Neuron (in vitro differentiated cells): ENCODE measurements around the gene RNASE4.

Experiments used
- H2AFZ ChIP-seq: one replicate; pipeline ENCODE4 v1.6.1; 2013; ENCODE audit warnings: low read depth, mild to moderate bottlenecking, inconsistent platforms, low read length, moderate library complexity
- H3K27me3 ChIP-seq: one replicate; pipeline ENCODE4 v1.6.1; 2013; ENCODE audit warnings: low read length; ENCODE audit not compliant: insufficient read depth
- H3K36me3 ChIP-seq: one replicate; pipeline ENCODE4 v1.6.1; 2013; ENCODE audit warnings: low read length; ENCODE audit not compliant: insufficient read depth
- H3K4me1 ChIP-seq: one replicate; pipeline ENCODE4 v1.6.1; 2013; ENCODE audit warnings: low read length; ENCODE audit not compliant: insufficient read depth
- H3K4me3 ChIP-seq: 2 replicates; pipeline ENCODE4 v1.5.1; 2013; ENCODE audit warnings: mild to moderate bottlenecking, low read length, moderate library complexity
- H3K9me3 ChIP-seq: one replicate; pipeline ENCODE4 v1.6.1; 2013; ENCODE audit warnings: low read length

Gene RNASE4

GRCh38 chr14:20745571-20746358 is 61.4 kb downstream of the RNASE4 start, which contains the start of gene EDDM3A:
TSS of gene EDDM3A (plus strand) at chr14:20745887. CDS start at chr14:20747581, 1,694 bp downstream.
- H2AFZ ChIP-seq: no peak within 1 kb of the TSS
- no peaks in the 10 kb centered on the region for H3K36me3 ChIP-seq
- H3K4me3 ChIP-seq: no peak within 1 kb of the TSS

GRCh38 chr14:20746566-20746965 is 62.2 kb downstream of the RNASE4 start:
- no peak overlapping the region for H3K4me3 ChIP-seq
- no peaks in the 10 kb centered on the region for H3K36me3 ChIP-seq
- H3K4me1 ChIP-seq: no peaks in the 10 kb centered on the region
- no peak overlapping the region for H2AFZ ChIP-seq
- no peaks in the 10 kb centered on the region for H3K9me3 ChIP-seq
- H3K27me3 ChIP-seq: no peaks in the 10 kb centered on the region

More at GRCh38 chr14:20745571-20746358, 61.4 kb downstream of the RNASE4 start, which contains the start of gene EDDM3A:
- Histone ChIP-seq H3K27me3 (no peaks in the 10 kb centered on the region), H3K9me3 (no peaks in the 10 kb centered on the region), H3K4me1 (no peaks in the 10 kb centered on the region)

GRCh38 chr14:20748439-20748838 is 64.1 kb downstream of the RNASE4 start:
- Histone ChIP-seq H3K4me1 (no peaks in the 10 kb centered on the region), H2AFZ (no peak overlapping the region), H3K9me3 (peaks cover 7% of the 10 kb centered on the region)

DNA sequence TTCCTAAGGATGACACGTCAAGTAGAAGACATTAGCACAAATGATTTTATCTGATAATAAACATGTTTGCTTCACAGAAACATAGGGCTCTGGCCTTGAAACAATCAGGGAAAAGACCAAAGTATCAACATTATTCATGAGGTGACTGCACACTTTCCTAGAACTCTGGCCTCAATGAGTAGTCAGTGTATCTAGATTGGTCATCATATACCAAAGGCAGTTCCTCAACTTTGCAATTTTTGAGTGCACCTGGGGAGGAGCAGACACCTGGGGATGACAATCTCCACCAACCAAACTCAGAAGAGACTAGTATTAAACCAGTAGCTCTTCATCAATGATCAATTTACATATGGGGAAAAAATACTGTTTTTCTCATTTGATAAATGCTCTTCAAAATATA is 65.8 kb downstream of the RNASE4 start:
- no peaks in the 10 kb centered on the region for H3K4me1 ChIP-seq
- no peak overlapping the region for H3K4me3 ChIP-seq
- H2AFZ ChIP-seq: no peak overlapping the region
- no peaks in the 10 kb centered on the region for H3K27me3 ChIP-seq
- peaks cover 7% of the 10 kb centered on the region for H3K9me3 ChIP-seq
- no peaks in the 10 kb centered on the region for H3K36me3 ChIP-seq

More at GRCh38 chr14:20748439-20748838, 64.1 kb downstream of the RNASE4 start:
- H3K27me3 ChIP-seq: no peaks in the 10 kb centered on the region
- H3K4me3 ChIP-seq: no peak overlapping the region
- H3K36me3 ChIP-seq: no peaks in the 10 kb centered on the region
